GM03348 (cell line): ENCODE measurements around the gene CCDC90B.
"Not testable (repeated sequence)": the region's sequence is repeated elsewhere in the genome, so short reads cannot be mapped to it uniquely, and the experiment has no call there.

Source experiments
- DNase-seq: peaks from one replicate; pipeline ENCODE4 v3.0.0; 2012; ENCODE audit warnings: low spot score

Gene CCDC90B

DNA sequence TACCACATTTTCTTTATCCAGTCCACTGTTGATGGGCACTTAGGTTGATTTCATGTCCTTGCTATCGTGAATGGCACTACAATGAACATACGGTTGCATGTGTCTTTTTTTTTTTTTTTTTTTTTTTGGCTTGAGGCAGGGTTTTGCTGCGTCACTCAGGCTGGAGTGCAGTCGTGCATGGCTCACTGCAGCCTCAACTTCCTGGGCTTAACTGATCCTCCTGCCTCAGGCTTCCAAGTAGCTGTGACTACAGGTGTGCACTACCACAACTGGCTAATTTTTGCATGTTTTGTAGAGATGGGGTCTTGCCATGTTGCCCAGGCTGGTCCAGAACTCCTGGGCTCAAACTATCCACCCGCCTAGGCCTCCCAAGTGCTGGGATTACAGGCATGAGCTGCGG lies 1.5 kb upstream of the CCDC90B start:
- DNase-seq, result no peak

DNA sequence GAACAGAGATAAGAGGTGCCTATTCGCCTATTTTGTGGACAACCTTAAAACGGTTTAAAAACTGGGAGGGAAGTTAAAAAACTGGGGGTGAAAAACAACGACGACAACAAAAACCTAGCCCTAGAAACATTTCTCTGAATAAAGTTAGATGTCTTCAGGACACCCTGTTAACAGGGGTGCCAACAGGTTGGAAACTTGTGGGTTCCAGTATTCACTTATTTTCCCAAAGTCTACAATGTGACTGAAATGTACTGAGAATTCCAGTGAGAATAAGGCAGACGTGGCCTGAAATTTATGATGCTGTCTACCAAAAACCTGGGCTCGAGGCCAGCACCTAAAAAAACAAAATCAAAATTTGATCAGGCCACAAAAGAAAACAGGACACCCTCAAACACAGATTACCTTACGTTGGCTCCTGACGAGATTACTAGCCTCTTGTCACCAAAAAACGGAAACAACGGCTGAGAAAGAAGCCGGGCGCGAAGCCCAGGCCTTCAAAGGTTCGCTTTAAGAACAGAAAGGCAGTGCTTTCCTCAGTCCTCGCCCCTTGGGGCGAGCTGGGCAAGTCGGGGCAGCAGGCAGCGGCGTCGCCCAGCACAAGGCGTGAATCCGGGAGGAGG lies 906 bp downstream of the CCDC90B start:
- no peak for DNase-seq

GRCh38 chr11:83284501-83285150 lies 1.5 kb downstream of the CCDC90B start:
- no peak for DNase-seq

- DNase-seq, result peak; percentile 45
Measured at GRCh38 chr11:83282084-83282716, 4.0 kb downstream of the CCDC90B start.

DNA sequence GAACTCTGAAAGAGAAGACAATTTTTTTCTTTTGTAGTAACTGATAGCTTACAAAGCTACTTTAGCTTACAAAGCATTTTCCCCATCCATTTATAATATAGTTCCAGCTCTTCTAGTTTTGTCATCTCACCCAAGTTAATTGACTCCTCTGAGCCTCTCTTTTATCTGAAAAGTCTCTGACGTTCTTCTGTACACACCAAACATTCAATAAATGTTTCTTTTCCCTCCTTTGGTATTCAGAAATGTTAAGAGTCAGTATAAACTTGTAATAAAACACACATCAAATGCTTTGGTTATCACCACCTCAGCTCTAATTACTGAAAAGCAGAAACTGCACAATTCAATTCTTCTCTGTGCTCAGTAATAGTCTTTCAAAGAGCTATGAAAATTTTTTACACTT lies 5.9 kb downstream of the CCDC90B start:
- no peak for DNase-seq

GRCh38 chr11:83278351-83278750 lies 7.8 kb downstream of the CCDC90B start:
- peak; percentile 50 for DNase-seq

DNA sequence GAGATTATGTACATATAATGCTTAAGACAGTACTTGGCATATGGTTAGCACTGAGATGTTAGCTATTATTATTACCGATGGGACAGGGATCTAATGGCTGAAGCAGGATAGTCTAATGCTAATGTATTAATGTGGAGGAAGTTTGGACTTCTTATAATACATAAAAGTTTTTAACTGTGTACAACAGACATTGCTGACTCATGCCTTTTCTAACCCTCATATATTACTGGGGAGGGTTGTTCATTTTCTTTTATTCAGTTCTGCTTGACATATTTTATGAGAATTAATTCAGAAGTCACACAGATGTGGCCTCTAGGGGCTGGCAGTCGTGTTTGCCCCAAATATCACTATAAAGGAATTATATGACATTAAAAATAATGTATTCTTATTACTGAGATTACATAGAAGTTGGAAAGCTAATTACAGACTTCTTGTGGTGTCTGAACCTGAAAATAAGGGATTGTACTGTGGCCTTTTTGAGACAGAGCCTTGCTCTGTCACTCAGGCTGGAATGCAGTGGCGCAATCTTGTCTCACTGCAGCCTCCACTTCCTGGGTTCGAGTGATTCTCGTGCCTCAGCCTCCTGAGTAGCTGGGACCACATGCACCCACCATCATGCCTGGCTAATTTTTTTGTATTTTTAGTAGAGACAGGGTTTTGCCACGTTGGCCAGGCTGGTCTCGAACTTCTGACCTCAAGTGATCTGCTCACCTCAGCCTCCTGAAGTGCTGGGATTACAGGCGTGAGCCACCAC lies 10.1 kb downstream of the CCDC90B start:
- no peak for DNase-seq

- DNase-seq, result peak; percentile 50
Measured at GRCh38 chr11:83272627-83273026, 13.5 kb downstream of the CCDC90B start.

DNA sequence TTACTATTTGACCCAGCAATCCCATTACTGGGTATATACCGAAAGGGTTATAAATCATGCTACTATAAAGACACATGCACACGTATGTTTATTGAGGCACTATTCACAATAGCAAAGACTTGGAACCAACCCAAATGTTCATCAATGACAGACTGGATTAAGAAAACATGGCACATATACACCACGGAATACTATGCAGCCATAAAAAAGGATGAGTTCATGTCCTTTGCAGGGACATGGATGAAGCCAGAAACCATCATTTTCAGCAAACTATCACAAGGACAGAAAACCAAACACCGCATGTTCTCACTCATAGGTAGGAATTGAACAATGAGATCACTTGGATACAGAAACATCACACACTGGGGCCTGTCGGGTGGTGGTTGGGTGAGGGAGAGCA lies 14.4 kb downstream of the CCDC90B start:
- not testable (repeated sequence) for DNase-seq

GRCh38 chr11:83269080-83269479 lies 17.1 kb downstream of the CCDC90B start:
- DNase-seq, result not testable (repeated sequence)

- no peak for DNase-seq
Measured at GRCh38 chr11:83265331-83265730, 20.8 kb downstream of the CCDC90B start.

- DNase-seq, result no peak
Measured at GRCh38 chr11:83259559-83259958, 26.6 kb downstream of the CCDC90B start.

GRCh38 chr11:83257761-83258168 lies 28.4 kb downstream of the CCDC90B start:
- DNase-seq, result peak; percentile 59

DNA sequence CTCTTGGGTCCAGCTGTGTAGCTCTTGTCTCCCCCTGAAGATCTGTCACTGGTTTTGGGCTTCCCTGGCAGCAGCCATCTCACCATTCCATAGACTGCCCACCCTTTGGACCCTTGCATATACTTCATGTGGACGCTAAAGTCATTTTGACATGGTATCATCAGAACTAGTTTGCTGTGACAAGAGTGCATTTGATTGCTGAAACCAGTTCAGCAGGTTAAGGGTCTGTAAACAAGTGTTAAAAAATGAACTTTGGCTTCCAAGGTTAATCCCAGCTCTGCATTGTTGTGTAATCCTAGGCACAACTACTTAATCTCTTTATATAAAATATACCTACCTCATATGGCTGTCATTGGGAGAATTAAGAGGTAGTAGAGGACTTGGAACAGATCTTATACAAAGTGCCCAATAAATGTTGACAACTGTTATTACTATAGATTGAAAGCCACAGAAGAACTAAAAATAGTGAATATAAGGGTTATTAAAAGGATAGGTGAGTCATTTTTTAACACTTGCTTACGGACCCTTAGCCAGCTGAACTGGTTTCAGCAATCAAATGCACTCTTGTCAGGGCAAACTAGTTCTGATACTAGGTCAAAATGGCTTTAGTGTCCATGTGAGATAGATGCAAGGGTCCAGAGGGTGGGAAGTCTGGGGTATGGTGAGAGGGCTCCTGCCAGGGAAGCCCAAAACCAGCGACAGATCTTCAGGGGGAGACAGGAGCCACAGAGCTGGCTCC lies 29.4 kb downstream of the CCDC90B start:
- no peak for DNase-seq

DNA sequence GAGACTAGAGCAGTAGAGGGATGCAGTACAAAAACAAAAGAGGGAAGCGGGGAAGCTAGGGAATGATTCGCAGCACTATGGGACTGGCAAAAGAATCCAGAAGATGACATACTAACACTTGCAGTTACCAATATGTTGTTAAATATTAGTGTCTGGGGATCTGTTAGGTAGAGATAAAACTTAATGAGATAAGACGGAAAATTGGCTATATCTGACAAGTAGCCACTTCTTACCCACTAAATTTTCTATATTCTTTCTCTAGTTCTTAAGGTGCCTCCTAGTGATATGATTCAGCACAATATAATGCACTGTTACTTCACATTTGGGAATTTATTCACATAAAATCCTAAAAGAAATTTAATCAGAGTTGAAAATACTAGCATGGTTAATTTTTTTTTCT lies 30.8 kb downstream of the CCDC90B start:
- DNase-seq, result no peak

DNA sequence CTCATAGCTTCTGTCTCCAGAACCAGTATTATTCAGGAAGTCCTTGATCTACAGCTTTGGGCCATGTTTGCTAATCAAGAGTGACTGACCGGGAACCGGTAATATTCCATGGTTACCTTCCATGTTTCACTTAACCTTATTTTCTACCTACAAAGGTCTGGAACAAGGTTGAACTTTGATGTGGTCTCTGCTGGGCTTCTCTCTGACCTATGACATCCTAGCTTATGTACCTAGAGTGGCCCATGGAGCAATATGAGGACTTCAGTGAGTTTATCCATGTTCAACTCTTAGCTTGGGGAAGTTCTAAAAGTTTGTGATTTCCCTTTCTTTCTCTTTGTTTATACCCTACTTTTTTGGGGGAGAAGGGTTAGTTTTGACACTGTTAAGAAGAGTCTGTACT lies 33.2 kb downstream of the CCDC90B start:
- DNase-seq, result no peak

DNA sequence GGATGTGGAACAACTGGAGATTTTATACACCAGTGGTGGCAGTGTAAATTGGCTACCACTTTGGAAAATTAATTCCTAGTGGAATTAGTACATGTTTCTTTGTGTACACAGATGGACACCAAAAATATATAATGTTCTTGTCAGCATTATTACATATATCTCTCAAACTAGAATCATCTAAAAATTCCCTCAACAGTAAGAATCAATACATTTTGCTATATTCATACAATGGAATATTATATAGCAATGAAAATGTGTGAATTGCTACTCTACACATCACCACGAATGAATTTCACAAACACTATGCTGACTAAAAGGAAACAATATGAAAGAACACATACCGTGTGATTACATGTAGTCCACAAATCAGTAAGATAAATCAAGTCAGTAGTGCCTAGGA lies 33.9 kb downstream of the CCDC90B start:
- no peak for DNase-seq

GRCh38 chr11:83249972-83250593 lies 36.1 kb downstream of the CCDC90B start:
- peak; percentile 63 for DNase-seq

- no peak for DNase-seq
Measured at GRCh38 chr11:83249445-83249844, 36.7 kb downstream of the CCDC90B start.

- peak; percentile 55 for DNase-seq
Measured at GRCh38 chr11:83241291-83241946, 44.7 kb downstream of the CCDC90B start.

DNA sequence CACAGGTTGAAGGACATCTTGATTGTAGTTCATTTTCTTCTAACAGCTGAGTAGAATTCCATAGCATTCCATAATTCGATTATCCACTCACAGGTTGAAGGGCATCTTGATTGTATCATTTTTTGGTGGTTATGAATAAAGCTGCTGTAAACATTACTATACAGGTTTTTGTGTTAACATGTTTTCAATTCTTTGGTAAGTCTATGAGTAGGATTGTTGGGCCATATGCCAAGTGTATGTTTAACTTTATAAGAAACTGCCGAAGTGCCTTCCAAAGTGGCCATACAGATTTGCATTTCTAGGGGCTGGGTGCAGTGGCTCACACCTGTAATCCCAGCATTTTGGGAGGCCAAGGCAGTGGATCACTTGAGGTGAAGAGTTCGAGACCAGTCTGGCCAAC lies 48.1 kb downstream of the CCDC90B start:
- DNase-seq, result no peak
